ENCODE measurements around the gene CD81. TPM values are rescaled to one million over a fixed set of nuclear protein-coding genes. Genes with fewer than 3 reads are reported as not detected.
"Not testable (repeated sequence)": the region's sequence is repeated elsewhere in the genome, so short reads cannot be mapped to it uniquely, and the experiment has no call there.

CD81 gene
- polyA plus RNA-seq, 2 donors = 56.8 to 175 TPM

DNA sequence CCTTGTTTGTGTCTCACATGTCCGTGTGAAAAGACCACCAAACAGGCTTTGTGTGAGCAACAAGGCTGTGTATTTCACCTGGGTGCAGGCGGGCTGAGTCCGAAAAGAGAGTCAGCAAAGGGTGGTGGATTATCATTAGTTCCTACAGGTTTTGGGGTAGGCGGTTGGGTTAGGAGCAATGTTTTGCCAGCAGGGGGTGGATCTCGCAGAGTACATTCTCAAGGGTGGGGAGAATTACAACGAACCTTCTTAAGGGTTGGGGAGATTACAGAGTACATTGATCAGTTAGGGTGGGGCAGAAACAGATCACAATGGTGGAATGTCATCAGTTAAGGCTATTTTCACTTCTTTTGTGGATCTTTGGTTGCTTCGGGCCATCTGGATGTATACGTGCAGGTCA is 38.4 kb upstream of the CD81 start:
- not testable (repeated sequence) for H3K27me3 ChIP-seq (ENCODE audit: control insufficient read depth in 1 of 2, insufficient read depth in 2 of 2, low read length in 2 of 2); H3K4me3 ChIP-seq (ENCODE audit: low read depth in 1 of 2, low read length in 2 of 2); H3K36me3 ChIP-seq (ENCODE audit: control insufficient read depth in 2 of 2, insufficient read depth in 2 of 2, low read length in 1 of 2); H3K4me1 ChIP-seq (ENCODE audit: control insufficient read depth in 2 of 2, insufficient read depth in 2 of 2, low read length in 1 of 2); H3K9me3 ChIP-seq (ENCODE audit: control insufficient read depth in 2 of 2, insufficient read depth in 1 of 2, low read depth in 1 of 2, low read length in 1 of 2); H3K27ac ChIP-seq (ENCODE audit: low read depth in 2 of 2, low read length in 1 of 2)
- 61 to 71% methylated on average over 8 of the region's 8 CpGs for WGBS, 2 donors

DNA sequence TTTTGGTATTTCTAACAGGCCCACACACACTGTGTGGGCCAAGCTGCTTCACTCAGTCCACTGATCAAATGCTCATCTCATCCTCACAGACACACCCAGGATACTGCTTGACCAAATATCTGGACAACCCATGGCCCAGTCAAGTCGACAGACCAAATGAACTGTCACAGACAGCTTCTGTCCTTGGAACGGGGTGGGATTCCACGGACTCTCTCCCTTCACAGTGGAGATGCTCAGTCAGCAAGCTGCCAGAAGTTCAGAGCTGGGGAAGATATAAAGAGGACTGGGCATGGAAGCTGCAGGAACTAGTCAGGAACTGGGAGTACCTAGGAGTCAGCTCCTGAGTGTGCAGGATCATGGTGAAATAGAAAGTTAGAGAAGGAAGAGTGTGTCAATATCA is 34.6 kb upstream of the CD81 start:
- H3K4me3 ChIP-seq (ENCODE audit: low read depth in 1 of 2, low read length in 2 of 2) = no peak overlapping the region
- no peak overlapping the region for H3K27ac ChIP-seq (ENCODE audit: low read depth in 2 of 2, low read length in 1 of 2)
- H3K27me3 ChIP-seq (ENCODE audit: control insufficient read depth in 1 of 2, insufficient read depth in 2 of 2, low read length in 2 of 2) = no peaks in the 10 kb centered on the region
- peaks cover 0 to 6% of the 10 kb centered on the region in 2 donors for H3K9me3 ChIP-seq (ENCODE audit: control insufficient read depth in 2 of 2, insufficient read depth in 1 of 2, low read depth in 1 of 2, low read length in 1 of 2)
- 90% methylated on average over 3 of the region's 3 CpGs for WGBS, 2 donors
- H3K4me1 ChIP-seq (ENCODE audit: control insufficient read depth in 2 of 2, insufficient read depth in 2 of 2, low read length in 1 of 2) = no peaks in the 10 kb centered on the region
- H3K36me3 ChIP-seq (ENCODE audit: control insufficient read depth in 2 of 2, insufficient read depth in 2 of 2, low read length in 1 of 2) = no peaks in the 10 kb centered on the region

GRCh38 chr11:2342981-2343380 is 34.1 kb upstream of the CD81 start:
- Histone ChIP-seq H3K27ac (ENCODE audit: low read depth in 2 of 2, low read length in 1 of 2) (no peak overlapping the region), H3K4me3 (ENCODE audit: low read depth in 1 of 2, low read length in 2 of 2) (no peak overlapping the region), H3K36me3 (ENCODE audit: control insufficient read depth in 2 of 2, insufficient read depth in 2 of 2, low read length in 1 of 2) (no peaks in the 10 kb centered on the region), H3K9me3 (ENCODE audit: control insufficient read depth in 2 of 2, insufficient read depth in 1 of 2, low read depth in 1 of 2, low read length in 1 of 2) (peaks cover 0 to 6% of the 10 kb centered on the region in 2 donors), H3K27me3 (ENCODE audit: control insufficient read depth in 1 of 2, insufficient read depth in 2 of 2, low read length in 2 of 2) (no peaks in the 10 kb centered on the region), H3K4me1 (ENCODE audit: control insufficient read depth in 2 of 2, insufficient read depth in 2 of 2, low read length in 1 of 2) (no peaks in the 10 kb centered on the region)
- WGBS, 2 donors = 67 to 81% methylated on average over 5 of the region's 5 CpGs

DNA sequence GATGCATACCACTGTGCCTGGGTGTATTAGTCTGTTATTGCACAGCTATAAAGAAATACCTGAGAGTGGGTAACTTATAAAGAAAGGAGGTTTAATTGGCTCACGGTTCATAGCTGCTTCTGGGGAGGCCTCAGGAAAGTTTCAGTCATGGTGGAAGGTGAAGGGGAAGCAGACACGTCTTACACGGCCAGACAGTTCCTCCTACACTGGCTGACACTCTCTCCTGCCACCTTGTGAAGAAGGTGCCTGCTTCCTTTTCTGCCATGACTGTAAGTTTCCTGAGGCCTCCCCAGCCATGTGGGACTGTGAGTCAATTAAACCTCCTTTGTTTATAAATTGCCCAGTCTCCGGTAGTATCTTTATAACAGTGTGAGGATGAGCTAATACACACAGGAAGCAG is 33.6 kb upstream of the CD81 start:
- 84 to 86% methylated on average over 4 of the region's 4 CpGs for WGBS, 2 donors
- H3K9me3 ChIP-seq (ENCODE audit: control insufficient read depth in 2 of 2, insufficient read depth in 1 of 2, low read depth in 1 of 2, low read length in 1 of 2) = peaks cover 0 to 6% of the 10 kb centered on the region in 2 donors
- H3K27ac ChIP-seq (ENCODE audit: low read depth in 2 of 2, low read length in 1 of 2) = no peak overlapping the region
- no peaks in the 10 kb centered on the region for H3K27me3 ChIP-seq (ENCODE audit: control insufficient read depth in 1 of 2, insufficient read depth in 2 of 2, low read length in 2 of 2)
- no peak overlapping the region for H3K4me3 ChIP-seq (ENCODE audit: low read depth in 1 of 2, low read length in 2 of 2)
- H3K4me1 ChIP-seq (ENCODE audit: control insufficient read depth in 2 of 2, insufficient read depth in 2 of 2, low read length in 1 of 2) = no peaks in the 10 kb centered on the region
- H3K36me3 ChIP-seq (ENCODE audit: control insufficient read depth in 2 of 2, insufficient read depth in 2 of 2, low read length in 1 of 2) = no peaks in the 10 kb centered on the region

DNA sequence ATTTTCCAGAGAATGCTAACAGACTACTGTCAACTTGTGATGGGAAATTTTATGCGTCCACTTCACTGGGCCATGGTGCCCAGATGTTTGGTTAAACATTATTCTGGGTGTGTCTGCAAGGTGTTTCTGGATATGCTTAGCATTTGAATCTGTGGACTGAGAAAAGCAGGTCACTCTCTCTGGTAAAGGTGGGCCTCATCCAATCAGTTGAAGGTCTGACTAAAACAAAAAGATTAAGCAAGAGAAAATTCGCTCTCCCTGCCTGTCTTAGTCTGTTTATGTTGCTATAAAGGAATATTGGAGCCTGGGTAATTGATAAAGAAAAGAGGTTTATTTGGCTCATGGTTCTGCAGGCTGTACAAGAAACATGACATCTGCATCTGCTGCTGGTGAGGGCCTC is 32.1 kb upstream of the CD81 start:
- H3K9me3 ChIP-seq (ENCODE audit: control insufficient read depth in 2 of 2, insufficient read depth in 1 of 2, low read depth in 1 of 2, low read length in 1 of 2) = peaks cover 0 to 13% of the 10 kb centered on the region in 2 donors
- H3K4me3 ChIP-seq (ENCODE audit: low read depth in 1 of 2, low read length in 2 of 2) = no peak overlapping the region
- H3K27me3 ChIP-seq (ENCODE audit: control insufficient read depth in 1 of 2, insufficient read depth in 2 of 2, low read length in 2 of 2) = no peaks in the 10 kb centered on the region
- no peaks in the 10 kb centered on the region for H3K36me3 ChIP-seq (ENCODE audit: control insufficient read depth in 2 of 2, insufficient read depth in 2 of 2, low read length in 1 of 2)
- 82 to 93% methylated on average over 2 of the region's 2 CpGs for WGBS, 2 donors
- H3K27ac ChIP-seq (ENCODE audit: low read depth in 2 of 2, low read length in 1 of 2) = no peak overlapping the region
- H3K4me1 ChIP-seq (ENCODE audit: control insufficient read depth in 2 of 2, insufficient read depth in 2 of 2, low read length in 1 of 2) = no peaks in the 10 kb centered on the region

DNA sequence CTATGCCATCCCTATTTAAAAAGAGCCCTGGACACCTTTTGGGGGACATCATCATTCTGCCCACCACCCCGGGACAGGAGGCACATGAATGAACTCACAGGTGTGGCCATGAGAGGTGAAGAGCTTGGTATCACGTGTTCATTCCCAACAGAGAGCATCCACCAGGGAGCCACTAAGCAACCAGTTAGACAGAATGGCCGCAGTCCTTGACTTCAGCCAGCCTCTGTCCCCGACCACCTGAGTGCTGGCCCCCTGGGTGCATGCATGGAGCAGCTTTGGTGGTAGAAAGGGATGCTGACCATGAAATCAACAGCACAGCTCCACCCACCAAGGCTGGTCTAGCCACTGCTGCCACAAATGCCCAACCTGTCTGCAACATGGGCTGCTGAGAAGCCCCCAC is 31.1 kb upstream of the CD81 start:
- Histone ChIP-seq H3K4me3 (ENCODE audit: low read depth in 1 of 2, low read length in 2 of 2) (no peak overlapping the region), H3K36me3 (ENCODE audit: control insufficient read depth in 2 of 2, insufficient read depth in 2 of 2, low read length in 1 of 2) (no peaks in the 10 kb centered on the region), H3K27me3 (ENCODE audit: control insufficient read depth in 1 of 2, insufficient read depth in 2 of 2, low read length in 2 of 2) (no peaks in the 10 kb centered on the region), H3K4me1 (ENCODE audit: control insufficient read depth in 2 of 2, insufficient read depth in 2 of 2, low read length in 1 of 2) (no peaks in the 10 kb centered on the region), H3K27ac (ENCODE audit: low read depth in 2 of 2, low read length in 1 of 2) (no peak overlapping the region), H3K9me3 (ENCODE audit: control insufficient read depth in 2 of 2, insufficient read depth in 1 of 2, low read depth in 1 of 2, low read length in 1 of 2) (peaks cover 0 to 13% of the 10 kb centered on the region in 2 donors)
- 82 to 88% methylated on average over 4 of the region's 4 CpGs for WGBS, 2 donors

GRCh38 chr11:2346586-2347307 is 30.4 kb upstream of the CD81 start:
- 85 to 87% methylated on average over 10 of the region's 10 CpGs for WGBS, 2 donors
- no peaks in the 10 kb centered on the region for H3K4me1 ChIP-seq (ENCODE audit: control insufficient read depth in 2 of 2, insufficient read depth in 2 of 2, low read length in 1 of 2)
- peaks cover 0 to 15% of the 10 kb centered on the region in 2 donors for H3K9me3 ChIP-seq (ENCODE audit: control insufficient read depth in 2 of 2, insufficient read depth in 1 of 2, low read depth in 1 of 2, low read length in 1 of 2)
- no peaks in the 10 kb centered on the region for H3K27me3 ChIP-seq (ENCODE audit: control insufficient read depth in 1 of 2, insufficient read depth in 2 of 2, low read length in 2 of 2)
- no peak overlapping the region for H3K27ac ChIP-seq (ENCODE audit: low read depth in 2 of 2, low read length in 1 of 2)
- H3K4me3 ChIP-seq (ENCODE audit: low read depth in 1 of 2, low read length in 2 of 2) = no peak overlapping the region
- H3K36me3 ChIP-seq (ENCODE audit: control insufficient read depth in 2 of 2, insufficient read depth in 2 of 2, low read length in 1 of 2) = no peaks in the 10 kb centered on the region

- Histone ChIP-seq H3K4me3 (ENCODE audit: low read depth in 1 of 2, low read length in 2 of 2) (no peak overlapping the region), H3K9me3 (ENCODE audit: control insufficient read depth in 2 of 2, insufficient read depth in 1 of 2, low read depth in 1 of 2, low read length in 1 of 2) (peaks cover 0 to 16% of the 10 kb centered on the region in 2 donors), H3K36me3 (ENCODE audit: control insufficient read depth in 2 of 2, insufficient read depth in 2 of 2, low read length in 1 of 2) (no peaks in the 10 kb centered on the region), H3K27me3 (ENCODE audit: control insufficient read depth in 1 of 2, insufficient read depth in 2 of 2, low read length in 2 of 2) (no peaks in the 10 kb centered on the region), H3K4me1 (ENCODE audit: control insufficient read depth in 2 of 2, insufficient read depth in 2 of 2, low read length in 1 of 2) (no peaks in the 10 kb centered on the region), H3K27ac (ENCODE audit: low read depth in 2 of 2, low read length in 1 of 2) (no peak overlapping the region)
- WGBS, 2 donors = 84 to 90% methylated on average over 9 of the region's 9 CpGs
These were observed 29.7 kb upstream of the CD81 start for GRCh38 chr11:2347308-2347830.

- Histone ChIP-seq H3K4me1 (ENCODE audit: control insufficient read depth in 2 of 2, insufficient read depth in 2 of 2, low read length in 1 of 2) (no peaks in the 10 kb centered on the region), H3K4me3 (ENCODE audit: low read depth in 1 of 2, low read length in 2 of 2) (no peak overlapping the region), H3K9me3 (ENCODE audit: control insufficient read depth in 2 of 2, insufficient read depth in 1 of 2, low read depth in 1 of 2, low read length in 1 of 2) (peaks cover 0 to 13% of the 10 kb centered on the region in 2 donors), H3K27ac (ENCODE audit: low read depth in 2 of 2, low read length in 1 of 2) (no peak overlapping the region), H3K36me3 (ENCODE audit: control insufficient read depth in 2 of 2, insufficient read depth in 2 of 2, low read length in 1 of 2) (no peaks in the 10 kb centered on the region), H3K27me3 (ENCODE audit: control insufficient read depth in 1 of 2, insufficient read depth in 2 of 2, low read length in 2 of 2) (no peaks in the 10 kb centered on the region)
- WGBS, 2 donors = 86 to 97% methylated on average over 1 of the region's 1 CpG
These were observed 28.1 kb upstream of the CD81 start for GRCh38 chr11:2348986-2349385.

DNA sequence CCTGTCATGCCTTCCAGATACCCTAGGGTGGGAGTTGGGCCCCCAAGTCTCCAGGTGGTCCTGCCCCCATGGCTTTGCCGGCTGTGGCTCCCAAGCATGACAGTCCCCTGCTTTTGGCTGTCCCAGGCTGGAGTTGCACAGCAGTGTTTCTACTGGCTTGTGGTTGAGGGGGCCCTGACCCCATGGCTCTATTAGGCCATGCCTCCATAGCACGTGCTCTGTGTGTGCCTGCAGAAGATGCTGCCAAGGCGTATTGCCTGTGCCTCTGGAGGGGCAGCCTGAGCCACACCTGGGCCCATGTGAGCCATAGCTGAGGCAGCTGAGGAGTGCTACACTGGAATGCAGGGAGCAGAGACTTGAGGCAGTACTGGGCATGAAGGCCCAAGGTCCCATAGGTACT is 25.4 kb upstream of the CD81 start:
- Histone ChIP-seq H3K27ac (ENCODE audit: low read depth in 2 of 2, low read length in 1 of 2) (no peak overlapping the region), H3K27me3 (ENCODE audit: control insufficient read depth in 1 of 2, insufficient read depth in 2 of 2, low read length in 2 of 2) (no peaks in the 10 kb centered on the region), H3K4me1 (ENCODE audit: control insufficient read depth in 2 of 2, insufficient read depth in 2 of 2, low read length in 1 of 2) (no peaks in the 10 kb centered on the region), H3K4me3 (ENCODE audit: low read depth in 1 of 2, low read length in 2 of 2) (no peak overlapping the region), H3K36me3 (ENCODE audit: control insufficient read depth in 2 of 2, insufficient read depth in 2 of 2, low read length in 1 of 2) (no peaks in the 10 kb centered on the region), H3K9me3 (ENCODE audit: control insufficient read depth in 2 of 2, insufficient read depth in 1 of 2, low read depth in 1 of 2, low read length in 1 of 2) (peaks cover 0 to 11% of the 10 kb centered on the region in 2 donors)
- WGBS, 2 donors = 85% methylated on average over 3 of the region's 3 CpGs

Data from esophagus (tissue), 2 donors.